Activated CD4-positive, alpha-beta T cell treated with anti-CD3 and anti-CD28 coated beads, Interleukin-2, amount 50 U/mL, for 16 hours (primary cell): ENCODE results near the gene CNRIP1.
"Not testable (repeated sequence)": the region's sequence is repeated elsewhere in the genome, so short reads cannot be mapped to it uniquely, and the experiment has no call there.

Experiments used
- DNase-seq: peaks from one replicate; pipeline ENCODE4 v3.0.0-alpha.2; 2020

The CNRIP1 gene

GRCh38 chr2:68340226-68341061 lies 20.7 kb upstream of the CNRIP1 start:
- DNase-seq = no peak

- no peak for DNase-seq
Observed at GRCh38 chr2:68336192-68336591, 16.4 kb upstream of the CNRIP1 start.

DNA sequence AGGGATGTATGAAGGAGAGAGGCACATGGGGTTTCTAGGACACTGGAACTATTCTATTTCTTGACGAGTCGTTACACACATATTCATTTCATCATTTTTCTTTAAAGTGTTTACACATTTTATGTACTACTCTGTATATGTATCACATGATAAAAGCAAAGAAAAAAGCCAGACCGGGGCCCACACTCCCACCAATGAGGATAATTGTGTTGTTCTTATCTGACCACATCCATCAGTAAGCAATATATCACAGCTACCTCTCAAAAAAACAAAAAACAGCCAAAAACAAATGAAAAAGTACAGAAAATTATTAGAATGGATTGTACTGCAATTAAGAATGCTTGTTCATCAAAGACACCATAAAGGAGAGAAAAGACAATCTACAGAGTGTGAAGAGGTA lies 14.2 kb upstream of the CNRIP1 start:
- DNase-seq = no peak

GRCh38 chr2:68333009-68333408 lies 13.3 kb upstream of the CNRIP1 start:
- no peak for DNase-seq

DNA sequence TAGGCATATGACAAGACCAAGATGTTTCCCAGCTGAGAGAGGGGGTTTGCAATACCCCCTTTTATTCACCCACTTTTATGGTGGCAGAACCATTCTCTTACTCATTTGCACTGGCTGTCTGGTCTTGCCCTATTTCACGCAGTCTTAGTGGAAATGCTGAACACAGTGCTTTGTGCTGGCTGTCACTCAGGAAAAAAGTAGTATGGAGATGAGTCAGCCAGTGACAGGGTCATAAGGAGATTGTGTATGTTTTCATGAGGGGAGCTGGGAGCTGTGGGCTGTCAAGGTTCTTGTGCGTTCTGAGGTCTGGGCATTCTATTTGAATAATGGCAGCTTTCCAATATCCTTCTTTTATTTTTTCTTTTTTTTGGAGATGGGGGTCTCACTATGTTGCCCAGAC lies 10.9 kb upstream of the CNRIP1 start:
- peak; percentile 23 for DNase-seq

GRCh38 chr2:68328901-68329300 lies 9.2 kb upstream of the CNRIP1 start:
- no peak for DNase-seq

DNA sequence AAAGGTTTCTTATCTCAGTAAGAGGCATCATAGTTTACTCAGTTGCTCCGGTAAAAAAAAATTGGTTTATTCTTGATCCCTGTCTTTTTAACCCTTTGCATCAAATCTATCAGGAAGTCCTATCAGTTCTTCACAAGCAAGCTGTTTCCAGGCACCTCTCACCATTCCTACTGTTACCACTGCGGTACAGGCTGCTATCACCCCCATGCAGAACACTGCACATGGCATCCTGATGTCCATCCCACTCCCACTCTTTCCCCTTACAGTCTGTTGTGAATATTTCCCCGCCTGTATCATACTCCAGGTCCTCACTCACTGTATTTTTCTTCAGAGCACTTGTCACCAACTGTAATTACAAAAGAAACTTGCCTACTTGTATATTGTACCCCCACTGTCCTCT lies 5.3 kb upstream of the CNRIP1 start:
- DNase-seq = no peak

DNA sequence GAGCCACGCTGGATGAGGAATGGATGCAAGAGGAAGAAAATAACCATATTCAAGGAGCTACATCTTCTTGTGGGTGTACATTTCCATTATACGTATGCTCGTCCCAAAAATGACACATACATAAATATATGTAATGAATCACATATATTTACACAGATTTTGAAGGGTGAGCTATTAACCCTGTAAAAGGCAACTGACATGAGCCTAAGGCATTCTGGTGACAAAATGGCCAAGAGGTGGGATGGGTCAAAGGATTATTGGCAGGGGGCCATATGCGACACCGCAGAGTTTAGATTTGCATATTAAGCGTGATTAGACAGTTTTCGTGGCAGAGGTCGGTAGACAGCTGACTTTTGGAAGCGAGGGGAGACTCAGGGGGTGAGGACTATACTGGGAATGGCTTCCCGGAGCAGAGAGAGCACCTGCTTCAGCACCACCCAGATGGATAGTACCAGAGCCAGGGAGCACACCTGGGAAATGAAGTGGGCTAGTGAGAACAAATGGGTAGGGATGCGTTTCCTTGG lies 431 bp upstream of the CNRIP1 start:
- DNase-seq = no peak

DNA sequence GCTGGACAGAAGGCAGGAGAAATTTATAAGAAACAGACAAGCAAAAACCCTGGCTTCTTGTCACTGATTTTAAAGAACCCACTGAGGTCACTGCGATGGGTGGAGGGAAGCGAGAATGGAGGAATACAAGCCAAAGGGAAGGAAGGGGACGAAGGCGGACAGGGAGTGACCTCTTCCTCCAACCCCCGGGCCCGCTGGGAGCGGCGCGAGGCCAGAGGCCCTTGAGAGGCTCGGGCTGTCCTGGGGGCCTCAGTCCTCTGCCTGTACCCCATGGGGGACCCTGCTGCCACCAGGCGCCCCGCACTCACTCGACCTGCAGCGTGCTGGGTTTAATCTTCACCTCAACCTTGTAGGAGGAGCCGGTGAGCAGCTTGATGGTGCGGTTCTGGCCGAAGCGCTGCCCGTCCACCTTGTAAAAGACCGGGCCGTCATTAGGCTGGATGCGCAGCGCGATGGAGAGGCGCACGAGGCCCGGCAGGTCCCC lies 793 bp downstream of the CNRIP1 start:
- no peak for DNase-seq

GRCh38 chr2:68317971-68318913 lies 1.5 kb downstream of the CNRIP1 start:
- no peak for DNase-seq

- DNase-seq = no peak
Observed at GRCh38 chr2:68316111-68316510, 3.6 kb downstream of the CNRIP1 start.

DNA sequence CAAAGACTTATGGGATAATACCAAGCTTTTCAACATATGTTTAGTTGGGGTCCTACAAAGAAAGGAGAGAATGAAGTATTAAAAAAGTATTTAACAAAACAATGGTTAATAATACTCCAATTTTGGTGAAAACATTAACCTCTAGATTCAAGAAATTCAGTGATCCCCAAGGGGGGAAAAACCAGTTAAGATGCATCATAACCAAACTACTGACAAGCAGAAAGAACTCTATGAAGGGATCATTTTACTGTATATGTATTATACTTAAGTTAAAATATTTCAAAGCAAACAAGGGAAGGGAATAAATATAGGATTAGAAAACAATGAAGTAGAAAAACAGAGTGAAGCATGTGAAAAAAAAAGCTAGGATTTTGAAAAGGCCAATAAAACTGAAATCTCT lies 8.7 kb downstream of the CNRIP1 start:
- DNase-seq = no peak

- no peak for DNase-seq
Observed at GRCh38 chr2:68309426-68309825, 10.3 kb downstream of the CNRIP1 start.

GRCh38 chr2:68303902-68304272 lies 15.9 kb downstream of the CNRIP1 start:
- not testable (repeated sequence) for DNase-seq

DNA sequence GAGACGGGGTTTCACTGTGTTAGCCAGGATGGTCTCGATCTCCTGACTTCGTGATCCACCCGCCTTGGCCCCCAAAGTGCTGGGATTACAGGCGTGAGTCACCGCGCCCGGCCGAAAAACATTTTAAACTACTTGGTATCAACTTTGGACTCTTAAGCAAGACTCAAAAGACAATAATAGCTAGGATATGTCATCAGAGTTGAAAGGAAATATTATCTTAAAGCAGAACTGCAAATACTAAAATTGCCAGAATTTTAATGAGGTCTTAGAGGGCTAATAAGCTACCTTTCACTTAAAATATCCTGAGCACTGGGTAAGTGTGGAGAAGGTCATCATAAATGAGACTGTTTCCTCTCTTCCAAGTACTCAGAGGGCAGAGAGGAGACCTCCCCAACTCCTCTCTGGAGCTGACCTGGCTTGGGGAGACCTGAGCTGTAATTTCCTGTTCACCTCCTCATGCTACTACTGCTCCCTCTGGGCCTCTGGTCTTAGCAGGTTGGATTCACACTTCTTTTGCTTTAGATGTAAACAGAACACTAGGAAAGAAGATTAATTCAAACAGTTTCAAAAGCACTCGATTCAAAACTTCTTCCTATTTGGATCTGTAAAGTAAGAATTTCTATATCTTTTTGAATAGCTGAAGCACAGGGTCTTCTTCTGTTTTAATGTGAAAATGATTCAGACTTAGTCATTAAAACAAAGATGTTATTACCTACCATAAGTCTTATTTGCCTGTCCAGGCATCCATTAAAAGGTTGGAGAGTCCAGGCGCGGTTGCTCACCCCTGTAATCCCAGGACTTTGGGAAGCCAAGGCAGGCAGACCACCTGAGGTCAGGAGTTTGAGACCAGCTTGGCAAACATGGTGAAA lies 16.5 kb downstream of the CNRIP1 start:
- DNase-seq = no peak

DNA sequence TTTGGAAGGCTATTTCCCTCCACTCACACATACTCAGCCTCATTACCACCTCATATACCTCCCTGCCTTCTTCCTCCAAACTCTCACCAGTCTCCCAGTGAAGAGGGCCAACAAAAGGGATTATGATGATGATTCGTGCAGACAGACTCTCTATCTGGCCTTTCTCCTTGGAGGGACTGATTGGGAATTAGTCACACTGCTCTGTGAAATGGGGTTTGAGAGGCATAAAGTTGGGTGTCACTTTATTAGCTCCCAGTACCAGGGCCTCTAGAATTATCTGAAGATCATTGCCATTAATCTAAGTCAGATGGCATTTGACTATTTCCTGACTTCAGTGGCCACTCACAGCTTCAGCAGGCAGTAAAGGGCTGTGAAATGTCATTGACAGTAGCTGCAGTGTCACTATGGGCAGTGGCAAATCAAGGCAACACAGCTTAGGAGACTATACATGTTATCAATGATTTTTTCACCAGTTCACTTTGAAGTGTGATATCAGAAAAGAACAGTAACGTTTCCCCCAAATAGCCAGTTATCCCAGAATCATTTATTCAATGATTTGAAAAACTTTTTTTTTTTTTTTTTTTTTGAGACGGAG lies 17.4 kb downstream of the CNRIP1 start:
- no peak for DNase-seq

DNA sequence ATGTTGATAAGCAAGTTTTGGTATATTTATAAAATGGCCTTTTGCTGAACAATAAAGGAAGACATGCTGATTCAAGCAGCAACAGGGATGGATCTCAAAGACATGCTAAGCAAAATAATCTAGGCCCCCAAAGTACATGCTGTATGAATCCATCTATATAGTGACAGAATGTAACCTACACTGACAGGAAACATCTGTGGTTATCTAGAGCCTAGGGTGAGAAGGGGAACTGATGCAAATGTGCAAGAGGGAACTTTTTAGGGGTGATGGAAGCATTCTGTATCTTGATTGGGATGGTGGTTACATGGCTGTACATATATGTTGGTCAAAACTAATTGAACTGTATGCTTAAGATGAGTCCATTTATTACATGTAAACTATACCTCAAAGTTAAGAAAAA lies 24.2 kb downstream of the CNRIP1 start:
- DNase-seq = no peak

DNA sequence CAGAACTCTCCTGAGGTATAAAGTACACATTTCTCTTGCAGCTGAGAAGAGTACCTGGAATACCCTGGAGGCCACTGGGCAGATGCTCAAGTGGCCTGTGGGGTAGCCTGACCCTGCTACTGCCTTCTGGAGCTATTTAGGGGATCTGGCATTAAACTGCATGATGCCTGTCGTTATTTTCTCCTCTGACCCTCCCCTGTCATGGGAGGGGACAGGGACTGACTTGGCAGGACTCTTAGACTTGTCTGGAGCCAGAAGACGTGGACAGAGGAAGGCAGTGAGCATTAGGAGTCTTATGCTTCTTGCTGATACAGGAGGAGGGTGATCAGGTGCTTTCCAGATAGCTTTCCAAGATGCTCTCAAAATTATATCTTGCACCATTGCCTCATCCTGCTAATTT lies 24.8 kb downstream of the CNRIP1 start:
- DNase-seq = no peak

DNA sequence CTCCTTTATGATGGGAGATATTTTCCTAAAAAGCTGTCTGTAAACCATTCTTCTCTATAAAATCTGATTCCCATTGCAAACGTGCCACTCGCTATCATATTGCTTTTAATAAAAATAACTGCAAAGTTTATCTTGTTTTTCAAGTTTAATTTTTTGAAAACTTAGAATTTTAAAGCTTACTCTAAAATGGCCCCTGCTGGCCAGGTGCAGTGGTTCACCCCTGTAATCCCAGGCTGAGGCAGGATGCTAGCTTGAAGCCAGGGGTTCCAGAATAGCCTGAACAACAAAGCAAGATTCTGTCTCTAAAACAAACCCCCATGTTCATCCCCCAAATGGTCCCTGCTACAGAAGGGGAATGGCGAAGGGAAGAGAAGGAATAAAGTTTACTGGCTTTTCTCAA lies 25.6 kb downstream of the CNRIP1 start:
- no peak for DNase-seq

DNA sequence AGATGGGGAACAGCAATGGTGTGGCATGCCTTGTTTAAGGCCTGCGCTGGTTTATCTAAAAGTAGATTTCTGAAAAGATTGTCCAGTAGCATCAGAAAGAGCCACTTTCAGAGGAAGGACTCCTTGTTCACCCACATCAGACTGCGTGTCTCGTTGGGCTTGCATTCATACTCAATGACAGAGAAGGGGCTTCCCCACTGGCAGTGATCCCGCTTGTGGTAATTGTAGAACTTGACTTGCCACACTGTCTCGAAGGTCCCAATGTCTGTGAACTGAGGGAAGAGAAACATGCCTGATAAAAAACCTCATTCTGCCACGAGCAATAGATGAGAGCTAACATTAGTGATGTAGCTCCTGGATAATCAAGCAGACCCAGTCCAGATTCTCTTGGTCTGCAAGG lies 26.0 kb downstream of the CNRIP1 start:
- no peak for DNase-seq

DNA sequence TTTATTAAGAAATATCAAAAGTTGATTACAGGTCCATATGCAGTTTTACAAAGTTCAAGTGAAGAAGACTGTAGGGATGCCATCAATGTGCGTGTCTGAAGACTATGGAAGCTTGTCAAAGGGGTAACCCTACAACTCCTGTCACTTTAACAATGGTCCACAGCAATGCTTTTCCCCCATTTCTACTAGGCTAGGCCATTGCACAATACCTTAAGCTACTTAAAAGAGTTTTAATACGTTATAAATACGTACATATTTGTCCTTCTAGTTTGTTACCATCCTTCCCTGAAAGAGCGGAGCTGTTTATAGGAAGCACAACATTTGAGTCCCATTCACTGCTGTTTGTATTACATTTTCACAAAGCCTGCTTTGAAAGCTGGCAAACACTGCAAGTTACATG lies 26.7 kb downstream of the CNRIP1 start:
- no peak for DNase-seq

DNA sequence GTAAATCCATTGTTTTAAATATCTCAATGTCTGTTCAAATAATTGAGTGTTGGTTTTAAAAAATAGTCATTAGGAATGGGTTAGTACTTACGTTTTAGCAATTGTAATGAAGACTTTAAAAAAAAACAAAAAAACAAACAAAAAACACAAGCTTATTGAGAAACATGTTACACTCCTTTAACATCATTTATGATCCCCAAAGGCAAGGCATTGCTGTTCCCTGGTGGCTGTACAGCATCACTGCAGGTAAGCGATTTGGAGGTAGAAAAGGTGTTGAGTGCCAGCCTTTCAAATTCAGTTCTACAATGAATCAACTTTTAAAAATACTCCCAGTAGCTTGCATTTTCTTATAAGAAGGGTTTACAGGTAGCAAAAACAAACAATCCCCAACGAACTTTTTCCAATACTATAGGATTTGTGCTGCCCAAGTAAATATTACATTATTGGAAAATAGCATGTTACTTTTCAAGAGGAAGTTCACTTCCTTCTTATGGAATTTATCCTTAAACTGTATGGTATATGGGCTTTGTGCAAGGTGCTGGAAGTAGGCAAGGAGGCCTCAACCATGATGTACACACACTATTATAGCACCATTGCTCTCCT lies 27.5 kb downstream of the CNRIP1 start:
- peak; percentile 26 for DNase-seq
